GM10847 (cell line): Measurements from ENCODE around the gene IDH3G.

Experiments
- POLR2A ChIP-seq: IDR thresholded peaks from 2 replicates; pipeline ENCODE4 v1.6.1; 2011; ENCODE audit not compliant: insufficient read length; ENCODE audit errors: extremely low read depth

Gene IDH3G

DNA sequence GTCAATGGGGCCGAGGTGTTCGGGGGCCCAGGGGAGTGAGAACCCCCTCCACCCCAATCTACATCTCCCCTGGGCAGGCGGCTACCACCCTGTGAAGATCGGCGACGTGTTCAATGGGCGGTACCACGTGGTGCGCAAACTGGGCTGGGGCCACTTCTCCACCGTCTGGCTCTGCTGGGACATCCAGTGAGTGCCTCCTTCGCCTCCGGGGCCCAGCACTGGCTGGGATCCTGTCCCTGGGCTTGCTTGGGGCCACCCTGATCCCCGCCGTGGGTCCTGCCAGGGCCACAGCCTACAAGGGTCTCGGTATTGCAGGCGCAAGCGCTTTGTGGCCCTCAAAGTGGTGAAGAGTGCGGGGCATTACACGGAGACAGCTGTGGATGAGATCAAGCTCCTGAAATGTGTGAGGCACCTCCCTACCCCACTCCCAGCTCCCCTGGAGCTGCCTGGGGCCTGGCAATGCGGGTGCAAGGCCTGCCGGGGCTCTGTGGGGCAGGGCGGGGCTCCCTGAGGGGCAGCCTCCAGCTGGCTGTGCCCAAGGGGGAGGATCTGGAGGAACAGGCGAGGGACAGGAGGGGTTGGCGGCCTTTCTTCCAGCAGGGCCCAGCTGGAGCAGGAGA is 12.6 kb downstream of the IDH3G start:
- TF ChIP-seq POLR2A = no peak

DNA sequence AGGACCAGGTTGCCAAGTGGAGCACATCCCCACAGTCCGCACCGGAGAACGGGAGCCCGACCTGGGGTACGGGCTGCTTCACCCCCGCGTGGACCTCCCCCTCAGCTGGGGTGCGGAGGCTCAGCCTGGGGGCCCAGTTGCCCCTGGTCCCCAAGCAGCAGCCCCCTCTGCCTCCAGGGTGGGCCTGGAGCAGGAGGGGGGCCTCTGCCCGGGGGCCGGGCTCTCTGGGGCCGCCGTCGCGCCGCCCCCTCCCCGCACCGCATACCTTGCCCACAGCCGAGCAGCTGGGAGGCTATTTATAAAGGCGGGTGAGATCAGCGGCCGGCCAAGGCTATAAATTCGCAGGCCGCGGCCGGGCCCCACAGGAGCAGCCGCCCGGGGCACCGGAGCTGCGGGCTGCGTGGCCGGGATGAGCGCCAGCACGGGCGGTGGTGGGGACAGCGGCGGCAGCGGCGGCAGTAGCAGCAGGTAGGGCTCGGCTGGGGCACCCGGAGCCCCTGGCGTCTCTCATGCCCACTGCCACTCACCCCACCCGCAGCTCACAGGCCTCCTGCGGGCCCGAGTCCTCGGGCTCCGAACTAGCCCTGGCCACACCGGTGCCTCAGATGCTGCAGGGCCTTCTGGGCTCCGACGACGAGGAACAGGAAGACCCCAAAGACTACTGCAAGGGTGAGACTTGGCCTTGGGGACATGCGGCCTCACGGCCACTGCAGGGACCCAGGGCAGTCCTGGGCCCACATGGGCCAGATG is 13.3 kb downstream of the IDH3G start, which contains the start of gene SRPK3:
Gene SRPK3, plus strand, starts transcription at position 364 of the 750 bp plus-strand sequence. Its CDS starts 46 bp downstream, at position 410.
- TF ChIP-seq POLR2A = no peak

GRCh38 chrX:153779891-153780677 is 14.1 kb downstream of the IDH3G start:
- TF ChIP-seq POLR2A = no peak

DNA sequence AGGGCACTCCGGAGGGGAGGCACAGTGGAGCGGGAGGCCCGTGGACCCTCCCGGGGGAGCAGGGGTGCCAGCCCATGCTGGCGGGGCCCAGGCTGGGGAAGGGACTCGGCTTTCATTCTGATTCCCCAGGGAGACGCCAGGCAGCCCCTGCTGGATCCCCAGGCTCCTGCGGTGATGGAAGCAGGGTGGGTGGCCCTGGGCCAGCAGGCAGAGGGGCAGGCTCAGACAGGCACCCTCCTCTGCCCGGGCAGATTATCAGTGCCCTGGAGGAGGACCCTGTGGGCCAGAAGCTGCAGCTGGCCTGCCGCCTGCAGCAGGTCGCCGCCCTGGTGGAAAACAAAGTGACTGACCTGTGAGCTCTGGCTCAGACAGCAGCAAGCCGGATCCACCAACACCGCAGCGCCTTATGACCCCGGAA is 15.5 kb downstream of the IDH3G start:
- no peak for TF ChIP-seq POLR2A

DNA sequence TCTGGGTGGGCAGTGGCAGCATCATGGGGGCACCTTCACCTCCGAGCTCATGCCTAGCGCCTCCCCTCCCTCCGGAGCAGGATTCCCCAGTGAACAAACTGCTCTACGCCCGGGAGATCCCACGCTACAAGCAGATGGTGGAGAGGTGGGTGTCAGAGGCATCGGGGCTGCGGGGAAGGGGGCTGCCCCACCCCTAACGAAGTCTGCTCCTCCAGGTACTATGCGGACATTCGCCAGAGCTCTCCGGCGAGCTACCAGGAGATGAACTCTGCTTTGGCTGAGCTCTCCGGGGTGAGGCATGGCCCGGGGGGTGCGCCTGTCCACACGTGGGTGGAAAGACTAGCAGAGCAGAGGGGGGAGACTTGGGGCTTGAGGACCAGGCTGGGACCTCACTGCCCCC is 16.0 kb downstream of the IDH3G start:
- TF ChIP-seq POLR2A = no peak

GRCh38 chrX:153777261-153778090 is 16.7 kb downstream of the IDH3G start:
- no peak for TF ChIP-seq POLR2A

GRCh38 chrX:153776611-153777045 is 17.5 kb downstream of the IDH3G start:
- no peak for TF ChIP-seq POLR2A

DNA sequence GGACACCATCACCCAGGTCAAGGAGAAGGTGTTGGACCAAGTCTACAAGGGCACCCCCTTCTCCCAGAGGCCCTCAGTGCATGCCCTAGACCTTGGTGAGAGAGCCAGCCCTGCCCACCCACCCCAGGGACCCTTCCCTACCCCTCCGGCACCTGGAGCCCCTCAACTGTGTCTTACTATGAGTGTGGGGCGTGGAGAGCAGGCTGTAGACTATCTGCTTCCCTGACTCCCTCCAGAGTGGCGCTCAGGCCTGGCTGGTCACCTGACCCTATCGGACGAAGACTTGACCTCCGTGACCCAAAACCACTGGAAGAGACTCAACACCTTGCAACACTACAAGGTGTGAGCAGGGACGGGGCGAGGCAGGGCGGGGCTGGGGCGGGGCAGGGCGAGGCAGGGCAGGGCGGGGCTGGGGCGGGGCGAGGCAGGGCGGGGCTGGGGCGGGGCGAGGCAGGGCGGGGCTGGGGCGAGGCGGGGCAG is 18.0 kb downstream of the IDH3G start:
- no peak for TF ChIP-seq POLR2A

GRCh38 chrX:153775293-153776119 is 18.7 kb downstream of the IDH3G start:
- TF ChIP-seq POLR2A = no peak

DNA sequence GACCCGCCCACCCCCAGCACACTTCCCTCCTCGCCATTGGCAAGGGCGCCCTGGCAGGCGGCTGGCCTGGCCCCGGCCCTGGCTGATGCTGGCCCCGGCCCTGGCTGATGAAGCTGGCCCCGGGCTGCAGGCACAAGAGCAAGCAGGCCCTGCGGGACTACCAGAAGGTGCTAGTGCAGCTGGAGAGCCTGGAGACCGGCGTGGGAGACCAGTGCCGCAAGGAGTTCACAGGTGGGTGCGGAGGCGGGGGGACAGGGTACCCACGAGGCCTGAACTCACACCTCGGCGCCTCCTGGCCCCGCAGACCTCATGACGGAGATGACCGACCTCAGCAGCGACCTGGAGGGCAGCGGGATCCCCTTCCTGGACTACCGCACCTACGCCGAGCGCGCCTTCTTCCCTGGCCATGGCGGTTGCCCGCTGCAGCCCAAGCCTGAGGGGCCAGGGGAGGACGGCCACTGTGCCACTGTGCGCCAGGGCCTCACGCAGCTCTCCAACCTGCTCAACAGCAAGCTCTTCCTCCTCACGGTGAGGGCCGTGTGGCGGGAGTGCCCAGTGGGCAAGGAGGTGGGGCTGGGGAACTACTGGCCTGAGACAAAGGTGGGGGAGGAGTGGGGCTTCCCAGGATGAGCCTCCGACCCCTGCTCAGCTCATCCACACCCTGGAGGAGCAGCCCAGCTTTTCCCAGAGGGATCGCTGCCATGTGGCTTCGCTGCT is 19.4 kb downstream of the IDH3G start:
- no peak for TF ChIP-seq POLR2A

GRCh38 chrX:153773741-153774575 is 20.2 kb downstream of the IDH3G start:
- no peak for TF ChIP-seq POLR2A

GRCh38 chrX:153773218-153773611 is 21.0 kb downstream of the IDH3G start:
- no peak for TF ChIP-seq POLR2A

GRCh38 chrX:153772316-153773217 is 21.6 kb downstream of the IDH3G start:
- TF ChIP-seq POLR2A = no peak
